GM04503 (cell line): ENCODE results near the gene MYEOV.

Source experiments
- DNase-seq: peaks from one replicate; pipeline ENCODE4 v3.0.0-alpha.2; 2012; ENCODE audit warnings: low read depth

The MYEOV gene

GRCh38 chr11:69342588-69343330 lies 48.8 kb downstream of the MYEOV start:
- no peak for DNase-seq

GRCh38 chr11:69343401-69344321 lies 49.7 kb downstream of the MYEOV start:
- no peak for DNase-seq

GRCh38 chr11:69344570-69345145 lies 50.7 kb downstream of the MYEOV start:
- DNase-seq: no peak
